OCI-LY3 (cell line): ENCODE measurements around the gene NUDT7.

Experiments used
- CTCF ChIP-seq: fragments of 200-600, 300-600 bp; sonication (generic); IDR thresholded peaks from 2 replicates; pipeline ENCODE4 v1.5.1; 2014; ENCODE audit warnings: antibody characterized with exemption, low read length, low read depth
- EZH2phosphoT487 ChIP-seq: fragments of 200-600 bp; shearing (Covaris generic); IDR thresholded peaks from 2 replicates; pipeline ENCODE4 v1.6.1; 2018; ENCODE audit warnings: antibody characterized with exemption, mixed run types, low read depth

- TF ChIP-seq CTCF (no peak), EZH2phosphoT487 (no peak)
Observed at GRCh38 chr16:77696149-77696548, 26.2 kb upstream of the NUDT7 start.
